ENCODE data around the gene DNASE1L1.
"Not testable (repeated sequence)": the region's sequence is repeated elsewhere in the genome, so short reads cannot be mapped to it uniquely, and the experiment has no call there.

DNASE1L1 gene

DNA sequence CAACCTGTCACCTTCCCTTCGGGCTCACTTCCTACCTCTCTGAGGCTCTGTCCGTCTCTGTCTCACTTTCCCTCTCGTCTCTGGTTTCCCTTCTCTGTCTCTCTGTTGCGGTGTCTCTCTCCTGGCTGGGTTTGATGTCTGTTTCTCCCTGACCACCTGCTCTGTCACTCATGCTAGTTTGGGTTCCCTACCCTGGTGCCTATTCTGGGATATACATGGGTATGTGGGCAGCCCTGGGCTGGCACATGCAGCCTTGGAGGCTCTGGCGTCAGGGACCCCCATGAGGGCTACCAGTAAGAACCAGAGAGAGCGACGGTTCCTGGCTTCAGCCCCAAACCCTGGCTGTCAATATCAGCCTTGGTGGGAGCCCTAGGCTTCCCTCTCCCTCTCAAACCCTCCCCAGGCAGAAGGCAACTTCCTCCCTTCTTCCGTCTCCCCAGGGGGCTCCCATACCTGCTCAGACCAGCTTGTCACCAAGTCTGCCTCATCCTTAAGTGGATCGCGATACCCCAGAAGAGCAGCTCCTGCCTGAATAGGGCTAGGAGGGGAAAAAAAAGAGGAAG is 314 bp downstream of the DNASE1L1 start:
- DNase-seq, result no peak

DNA sequence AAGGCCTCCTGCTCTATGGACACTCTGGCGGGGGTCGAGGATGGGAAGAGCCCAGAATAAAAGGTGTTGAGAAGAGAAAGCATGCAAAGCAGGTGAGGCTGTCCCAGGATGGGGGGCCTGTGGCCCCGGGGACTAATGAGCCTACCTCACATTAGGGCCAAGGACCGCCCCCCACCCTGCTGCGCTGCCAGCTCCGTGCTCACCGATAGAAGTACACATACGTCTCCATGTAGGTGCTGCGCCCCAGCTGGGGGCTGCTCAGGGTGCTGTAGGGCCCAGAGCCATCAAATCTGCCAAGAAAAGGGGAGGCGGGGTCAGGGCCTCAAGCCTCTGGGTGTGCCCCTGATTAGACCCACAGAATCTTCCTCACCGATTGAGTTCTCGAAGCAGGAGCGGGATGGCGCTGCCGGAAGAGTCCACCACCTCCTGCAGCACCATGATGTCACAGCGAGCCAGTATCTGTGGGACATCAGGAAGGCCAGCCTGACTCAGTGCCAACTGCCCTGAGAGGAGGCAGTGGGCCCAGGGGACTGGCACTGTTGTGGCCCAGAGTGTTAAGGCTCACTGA is 4.3 kb downstream of the DNASE1L1 start:
- DNase-seq, result no peak

DNA sequence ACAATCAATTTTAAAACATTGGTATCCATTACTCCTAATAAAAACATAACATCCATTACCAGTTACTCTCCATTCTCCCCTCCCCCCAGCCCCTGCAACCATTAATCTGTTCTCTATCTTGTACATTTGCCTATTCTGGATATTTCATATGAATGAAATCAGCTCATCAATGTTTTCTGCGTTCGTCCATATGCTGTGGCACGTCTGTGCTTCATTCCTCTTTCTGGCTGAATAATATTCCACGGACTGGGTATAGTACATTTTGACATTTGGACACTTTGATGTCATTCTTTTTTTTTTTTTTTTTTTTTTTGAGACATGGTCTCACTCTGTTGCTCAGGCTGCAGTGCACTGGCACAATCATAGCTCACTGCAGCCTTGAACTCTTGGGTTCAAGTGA is 5.2 kb downstream of the DNASE1L1 start:
- DNase-seq, result no peak

DNA sequence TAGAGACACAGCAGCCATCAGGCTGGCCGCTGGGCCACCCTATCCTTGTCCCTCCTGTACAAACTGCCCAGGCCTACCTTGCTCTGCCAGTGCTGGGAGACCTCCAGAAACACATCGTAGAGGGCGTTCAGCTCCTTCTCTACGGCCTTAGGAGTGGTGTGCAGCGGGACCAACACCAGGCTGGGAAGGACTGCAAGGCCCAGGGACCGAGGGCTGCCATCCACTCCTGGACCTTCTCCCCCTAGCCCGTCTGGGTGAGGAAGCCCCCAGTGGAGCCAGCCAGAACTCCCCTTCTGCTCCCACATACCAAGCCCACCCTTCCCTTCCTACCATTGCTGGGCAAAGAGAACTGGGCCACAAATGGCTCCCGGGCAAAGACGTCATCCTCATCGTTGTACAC is 5.9 kb downstream of the DNASE1L1 start:
- no peak for DNase-seq

DNA sequence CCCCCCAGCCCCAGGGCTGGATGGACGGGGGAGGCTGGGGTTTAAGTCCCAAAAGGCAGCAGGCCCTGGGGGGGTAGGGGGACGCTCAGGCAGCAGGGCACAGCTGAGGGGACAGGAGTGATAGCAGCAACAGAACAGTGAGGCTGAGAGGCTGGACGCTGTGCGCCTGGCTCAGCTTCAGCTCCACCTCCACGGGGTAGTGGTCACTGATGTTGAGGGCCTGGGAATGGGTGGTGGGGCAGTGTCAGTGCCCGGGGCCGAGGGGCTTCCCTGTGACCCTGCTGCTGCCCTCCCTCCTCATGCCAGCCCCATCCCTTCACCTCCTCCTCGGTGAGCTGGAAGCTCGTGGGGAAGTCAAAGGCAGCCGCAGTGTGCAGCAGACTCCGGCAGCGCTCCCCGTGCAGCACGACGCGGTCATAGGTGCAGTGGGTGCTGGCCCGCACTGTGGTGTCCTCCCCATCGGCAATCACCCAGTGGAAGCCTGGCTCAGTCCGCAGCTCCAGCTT is 6.4 kb downstream of the DNASE1L1 start:
- DNase-seq, result no peak

DNA sequence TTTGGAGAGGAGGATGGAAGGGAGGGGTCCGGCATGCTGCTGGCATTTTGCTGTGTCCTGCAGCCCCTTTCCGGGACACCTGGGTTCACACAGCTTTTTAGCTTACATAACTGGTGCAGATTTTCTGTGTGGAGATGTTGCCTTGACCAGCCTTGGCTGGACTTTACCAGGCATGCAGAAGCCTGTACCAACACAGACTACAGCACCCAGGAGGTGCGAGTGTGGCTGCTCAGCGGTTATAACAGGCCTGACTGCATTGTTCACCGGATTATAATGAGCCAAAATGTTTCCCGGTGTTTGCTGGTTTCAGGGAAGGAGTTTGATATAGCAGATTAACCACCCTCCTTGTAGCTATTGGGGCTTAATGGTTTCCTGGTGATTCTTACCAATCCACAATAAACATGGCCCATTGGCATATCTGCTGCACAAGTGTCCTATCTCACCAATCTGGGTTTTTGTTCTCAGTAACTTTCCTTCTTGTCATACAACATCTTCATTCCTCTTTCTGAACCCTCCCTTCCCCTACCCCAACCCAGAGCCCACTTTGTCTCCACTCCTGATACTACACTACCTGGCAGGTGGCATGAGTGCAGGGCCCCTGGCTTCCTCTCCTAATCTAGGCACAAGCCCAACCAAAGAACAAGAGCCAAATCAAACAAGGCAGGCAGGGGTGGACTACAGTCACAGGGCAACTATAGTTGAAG is 7.0 kb downstream of the DNASE1L1 start:
- DNase-seq, result no peak

DNA sequence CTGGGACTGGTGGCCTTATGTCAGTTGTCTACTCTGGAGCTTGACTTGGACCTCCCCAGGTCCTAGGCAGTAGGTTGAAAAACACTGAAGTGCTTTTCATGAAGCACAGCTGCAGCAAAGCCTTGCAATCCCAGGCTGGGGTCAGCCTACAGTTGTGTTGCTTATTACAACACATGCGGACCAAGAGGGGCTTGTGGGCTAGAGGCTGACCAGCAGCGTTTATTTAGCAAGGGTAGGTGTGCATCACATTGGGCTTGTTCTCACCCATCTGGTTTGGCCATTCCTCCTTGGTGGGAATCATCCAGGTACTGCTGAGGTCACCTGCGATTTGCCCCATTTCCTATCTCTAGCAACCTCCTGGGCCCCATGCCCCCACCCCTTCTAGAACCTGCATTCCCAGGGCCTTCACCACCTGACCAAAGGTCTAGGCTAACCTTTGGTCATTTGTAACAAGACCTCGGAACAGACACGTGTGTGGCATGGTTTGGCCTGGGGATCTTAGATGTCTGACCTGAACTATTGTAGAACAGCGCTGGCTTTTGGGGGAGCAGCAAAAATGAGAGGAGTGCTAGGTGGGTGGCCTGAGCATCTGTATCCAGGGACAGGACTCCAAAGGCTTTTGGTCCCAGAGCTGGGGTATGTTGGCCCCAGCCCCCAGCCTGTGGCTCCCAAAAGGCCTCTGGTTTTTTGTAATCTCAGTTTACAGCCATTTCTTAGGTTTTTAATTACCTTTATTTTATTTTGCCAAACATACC is 7.8 kb downstream of the DNASE1L1 start:
- DNase-seq, result no peak

DNA sequence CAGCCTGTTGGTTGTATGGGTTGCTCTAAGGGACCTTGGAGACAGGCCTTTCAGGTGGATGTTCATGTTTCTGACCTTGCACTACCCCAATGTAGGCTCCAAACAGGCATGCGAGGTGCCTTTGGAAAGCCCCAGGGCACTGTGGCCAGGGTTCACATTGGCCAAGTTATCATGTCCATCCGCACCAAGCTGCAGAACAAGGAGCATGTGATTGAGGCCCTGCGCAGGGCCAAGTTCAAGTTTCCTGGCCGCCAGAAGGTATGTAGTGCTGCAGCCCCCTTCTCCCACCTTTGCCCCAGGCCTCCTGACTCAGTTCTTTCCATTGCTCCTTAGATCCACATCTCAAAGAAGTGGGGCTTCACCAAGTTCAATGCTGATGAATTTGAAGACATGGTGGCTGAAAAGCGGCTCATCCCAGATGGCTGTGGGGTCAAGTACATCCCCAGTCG is 8.7 kb downstream of the DNASE1L1 start:
- DNase-seq, result not testable (repeated sequence)

DNA sequence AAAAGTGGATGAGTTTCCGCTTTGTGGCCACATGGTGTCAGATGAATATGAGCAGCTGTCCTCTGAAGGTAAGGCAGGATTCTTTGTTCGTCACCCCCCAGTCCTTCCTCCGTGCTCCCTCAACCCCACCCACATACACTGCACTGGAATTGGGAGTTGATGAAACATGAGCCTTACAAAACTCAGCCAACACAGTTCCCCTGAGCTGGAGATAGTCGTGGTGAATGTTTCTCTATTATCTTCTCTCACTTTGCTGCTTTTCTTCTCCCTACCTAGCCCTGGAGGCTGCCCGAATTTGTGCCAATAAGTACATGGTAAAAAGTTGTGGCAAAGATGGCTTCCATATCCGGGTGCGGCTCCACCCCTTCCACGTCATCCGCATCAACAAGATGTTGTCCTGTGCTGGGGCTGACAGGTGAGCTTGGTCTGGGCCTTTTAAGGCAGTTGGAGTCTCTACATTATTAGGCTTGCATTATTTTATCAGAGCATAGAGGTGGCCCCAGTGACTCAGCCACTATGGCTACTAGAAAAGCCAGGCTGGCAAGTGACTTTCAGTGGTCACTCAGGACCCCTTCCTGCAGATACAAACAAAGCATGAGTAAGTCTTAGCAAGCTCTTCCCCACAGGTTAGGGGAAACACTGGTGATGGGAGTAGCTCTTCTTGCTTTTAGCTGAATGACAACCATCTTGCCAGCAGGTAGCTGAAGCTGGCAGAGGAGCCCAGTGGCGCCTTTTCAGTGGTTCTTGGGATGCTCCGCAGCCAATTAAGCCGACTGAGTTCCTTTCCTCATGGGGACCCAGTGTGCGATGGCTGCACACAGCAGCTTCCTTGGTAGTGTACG is 9.3 kb downstream of the DNASE1L1 start:
- DNase-seq, result no peak

DNA sequence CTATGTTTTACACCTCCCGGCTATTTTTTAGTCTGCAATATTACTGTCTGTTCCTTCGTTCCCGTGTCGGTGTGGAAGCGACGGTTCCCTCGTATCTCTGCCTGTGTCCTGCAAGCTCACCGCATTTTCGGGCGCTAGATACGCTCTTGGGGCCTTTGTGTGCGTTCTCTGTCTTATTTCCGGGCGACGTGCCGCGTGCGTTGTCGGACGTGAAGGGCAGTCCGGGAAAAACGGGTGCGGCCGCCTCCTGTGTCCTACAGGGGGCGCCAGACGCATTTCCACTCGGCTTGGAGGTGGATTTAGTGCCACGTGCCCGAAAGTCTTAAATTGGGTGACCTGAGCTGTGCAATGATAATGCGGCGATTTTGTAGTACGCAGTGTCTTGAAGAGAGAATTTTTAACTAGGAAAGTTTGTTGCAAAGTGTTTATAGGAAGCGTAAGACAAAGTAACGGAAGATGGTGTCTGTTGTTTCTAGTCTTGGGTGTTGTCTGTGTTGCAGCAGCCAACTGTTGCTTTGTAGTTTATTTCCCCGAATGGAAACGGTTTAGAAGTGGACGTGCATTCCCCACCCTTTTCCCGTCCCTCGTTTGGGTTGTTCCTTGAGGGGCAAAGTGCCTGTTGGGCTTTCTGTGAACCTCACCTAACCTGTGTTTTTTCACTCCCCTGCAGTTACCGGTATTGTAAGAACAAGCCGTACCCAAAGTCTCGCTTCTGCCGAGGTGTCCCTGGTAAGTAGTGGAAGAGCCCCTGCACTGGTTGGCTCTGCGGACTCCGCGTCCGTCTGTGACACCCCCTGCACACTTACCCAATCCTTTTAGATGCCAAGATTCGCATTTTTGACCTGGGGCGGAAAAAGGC is 10.2 kb downstream of the DNASE1L1 start:
- DNase-seq, result peak; percentile 63

DNA sequence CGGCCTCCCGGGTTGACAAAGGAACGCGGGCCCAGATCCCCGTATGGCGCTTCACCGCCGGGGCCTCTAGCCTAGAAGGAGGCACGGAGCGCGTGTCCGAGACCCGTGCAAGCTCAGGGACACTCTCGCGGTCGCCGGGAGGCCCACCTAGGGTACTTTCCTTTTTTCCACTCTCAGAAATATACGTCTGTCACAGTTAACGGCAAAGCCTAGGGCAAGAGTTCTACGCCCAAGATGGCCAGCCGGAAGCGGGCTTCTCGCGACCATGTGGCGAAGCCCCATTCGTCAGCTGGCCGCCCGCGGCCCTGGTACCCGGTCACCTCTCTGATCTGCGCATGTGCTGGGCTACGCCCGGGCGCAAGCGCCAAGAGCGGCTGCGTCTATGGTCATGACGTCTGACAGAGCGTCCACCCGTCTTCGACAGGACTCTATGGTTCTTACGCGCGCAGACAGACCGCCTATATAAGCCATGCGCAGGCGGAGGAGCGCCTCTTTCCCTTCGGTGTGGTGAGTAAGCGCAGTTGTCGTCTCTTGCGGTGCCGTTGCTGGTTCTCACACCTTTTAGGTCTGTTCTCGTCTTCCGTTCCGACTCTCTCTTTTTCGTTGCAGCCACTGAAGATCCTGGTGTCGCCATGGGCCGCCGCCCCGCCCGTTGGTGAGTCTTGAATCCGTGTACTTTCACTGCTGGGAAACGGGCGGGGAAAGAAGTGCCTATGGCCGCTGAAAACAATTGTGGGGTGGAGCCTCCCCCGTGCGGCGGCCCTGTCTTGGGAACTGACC is 11.0 kb downstream of the DNASE1L1 start, which contains the start of gene RPL10:
TSS of gene RPL10 (plus strand) at position 490 of the 780 bp plus-strand sequence. CDS start at position 633, 143 bp downstream.
- peak; percentile 84 for DNase-seq

DNA sequence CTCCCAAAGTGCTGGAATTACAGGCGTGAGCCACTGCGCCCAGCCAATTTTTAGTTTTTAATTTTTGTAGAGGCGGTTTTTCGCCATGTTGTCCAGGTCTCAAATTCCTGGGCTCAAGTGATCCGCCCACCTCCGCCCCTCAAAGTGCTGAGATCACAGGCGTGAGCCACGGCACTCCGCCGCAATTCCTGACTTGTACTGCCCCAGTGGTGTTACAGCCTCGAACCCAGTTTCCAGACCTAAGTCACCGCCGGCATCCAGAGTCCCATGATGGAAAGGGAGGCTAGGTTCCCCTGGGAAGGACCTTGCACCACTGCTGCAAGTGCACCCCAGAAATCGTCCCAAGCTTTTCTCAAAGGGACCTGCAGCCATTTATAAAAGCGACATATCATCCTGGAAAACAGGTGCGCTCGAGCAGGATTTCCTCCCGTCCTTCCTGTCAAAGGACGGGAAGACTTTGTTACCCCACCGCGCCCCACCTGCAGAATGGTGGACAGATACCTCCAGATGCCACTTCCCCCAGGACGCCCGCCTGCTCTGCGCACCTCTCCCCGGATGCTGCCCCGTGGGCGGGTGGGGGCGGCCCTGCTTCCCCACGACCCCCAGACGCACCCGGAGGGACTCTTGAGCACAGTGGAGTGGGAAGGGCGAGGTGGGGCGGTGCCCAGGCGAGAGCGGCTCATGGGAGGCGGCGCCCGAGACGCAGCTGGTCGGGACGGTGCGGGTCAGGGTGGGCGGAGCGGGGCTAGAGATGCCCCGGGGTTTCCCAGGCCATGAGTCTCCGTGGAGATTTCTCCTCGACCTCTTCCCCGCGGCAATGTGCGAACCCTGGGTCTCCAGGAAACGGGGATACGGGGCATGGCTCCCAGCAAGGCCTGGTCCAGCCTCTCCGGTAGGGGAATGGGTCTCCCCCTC is 11.8 kb downstream of the DNASE1L1 start:
- DNase-seq, result peak; percentile 67

DNA sequence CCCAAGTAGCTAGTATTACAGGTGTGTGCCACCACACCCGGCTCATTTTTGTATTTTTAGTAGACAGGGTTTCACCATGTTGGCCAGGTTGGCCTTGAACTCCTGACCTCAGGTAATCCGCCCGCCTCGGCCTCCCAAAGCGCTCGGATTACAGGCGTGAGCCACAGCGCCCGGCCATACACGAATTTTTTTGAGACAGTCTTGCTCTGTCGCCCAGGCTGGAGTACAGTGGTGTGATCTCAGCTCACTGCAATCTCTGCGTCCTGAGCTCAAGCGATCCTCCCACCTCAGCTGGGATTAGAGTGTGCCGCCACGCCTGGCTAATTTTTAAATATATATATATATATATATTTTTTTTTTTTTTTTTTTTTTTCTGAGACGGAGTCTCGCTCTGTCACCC is 12.7 kb downstream of the DNASE1L1 start:
- DNase-seq, result not testable (repeated sequence)

DNA sequence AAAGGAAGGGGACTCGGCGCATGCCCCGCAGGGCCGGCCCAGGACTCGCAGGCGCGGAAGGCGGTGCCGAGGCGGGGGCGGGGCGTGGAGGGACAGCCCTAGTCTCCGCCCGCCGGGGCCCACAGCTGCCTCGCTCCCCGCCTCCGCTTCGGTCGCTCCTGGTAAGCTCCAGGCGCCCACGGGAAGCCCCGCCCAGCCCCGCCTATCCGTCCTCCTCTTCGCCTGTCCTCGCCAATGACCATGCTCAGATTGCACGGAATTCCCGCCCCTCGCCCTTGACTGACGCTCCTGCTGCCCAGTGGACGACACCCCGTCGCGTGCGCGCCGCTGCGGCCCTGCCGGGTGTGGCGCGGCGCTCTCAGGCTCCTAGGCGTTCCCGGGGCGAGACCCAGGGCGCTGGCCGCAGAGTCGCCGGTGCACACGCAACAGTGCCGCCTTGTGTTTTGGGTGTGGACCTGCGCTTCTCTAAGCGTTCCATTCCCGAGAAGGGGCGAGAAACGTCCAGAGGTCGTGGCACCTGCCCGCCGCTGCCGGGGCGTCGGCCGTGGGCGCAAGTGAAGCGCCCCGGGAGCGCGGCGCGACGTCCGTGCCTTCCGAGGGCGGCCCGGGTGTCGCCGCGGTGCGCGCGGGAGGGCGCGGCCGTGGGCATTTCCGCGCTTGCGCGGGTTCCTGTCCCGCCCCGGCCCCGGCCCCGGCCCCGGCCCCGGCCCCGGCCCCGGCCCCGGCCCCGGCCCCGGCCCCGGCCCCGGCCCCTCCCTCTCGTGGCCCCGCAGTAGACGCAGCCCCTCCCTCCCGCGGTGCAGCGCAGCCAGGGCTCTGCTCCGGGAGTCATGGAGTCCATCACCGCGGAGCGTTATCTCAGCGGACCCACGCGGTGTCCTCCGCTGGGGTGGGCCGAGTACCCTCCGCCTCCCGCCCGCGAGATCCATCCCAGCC is 19.0 kb downstream of the DNASE1L1 start:
- DNase-seq, result not testable (repeated sequence)

DNA sequence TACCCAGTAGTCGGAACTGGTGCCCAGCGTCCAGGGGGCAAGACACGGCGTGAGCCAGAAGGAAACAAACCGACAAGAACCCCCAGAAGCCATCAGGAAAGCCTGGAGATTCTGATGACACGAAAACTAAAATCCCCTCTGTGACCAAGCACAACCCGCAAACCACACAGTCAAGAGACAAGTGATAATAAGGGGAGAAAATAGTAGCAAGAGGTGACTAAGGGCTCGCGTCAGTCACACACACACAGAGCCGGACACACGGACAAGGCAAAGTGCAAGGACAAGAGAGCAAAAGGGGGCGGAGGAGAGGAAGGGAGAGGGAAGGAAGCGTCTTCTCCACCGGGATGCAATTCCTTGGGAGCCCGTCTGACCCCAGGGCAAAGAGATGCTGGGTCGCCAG is 20.4 kb downstream of the DNASE1L1 start:
- not testable (repeated sequence) for DNase-seq

DNA sequence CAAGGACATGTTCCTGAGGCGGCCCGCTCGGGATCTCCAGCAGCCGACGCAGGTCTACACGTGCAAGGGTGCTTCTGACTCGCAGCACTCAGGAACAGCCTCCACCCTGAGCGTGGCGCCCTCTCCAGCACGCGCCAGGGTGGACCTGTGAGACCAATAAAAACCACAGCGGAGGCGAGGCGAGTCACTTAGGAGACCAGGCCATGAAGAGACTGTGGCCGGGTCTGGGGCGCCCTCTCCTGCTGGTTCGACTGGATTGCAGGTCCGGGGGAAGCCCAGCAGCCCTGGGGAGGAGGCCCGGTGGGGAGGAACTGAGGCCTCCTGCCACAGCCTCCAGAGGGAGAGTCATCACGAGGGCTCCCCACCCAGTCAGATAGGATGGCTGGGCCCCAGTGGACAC is 21.0 kb downstream of the DNASE1L1 start:
- DNase-seq, result not testable (repeated sequence)

DNA sequence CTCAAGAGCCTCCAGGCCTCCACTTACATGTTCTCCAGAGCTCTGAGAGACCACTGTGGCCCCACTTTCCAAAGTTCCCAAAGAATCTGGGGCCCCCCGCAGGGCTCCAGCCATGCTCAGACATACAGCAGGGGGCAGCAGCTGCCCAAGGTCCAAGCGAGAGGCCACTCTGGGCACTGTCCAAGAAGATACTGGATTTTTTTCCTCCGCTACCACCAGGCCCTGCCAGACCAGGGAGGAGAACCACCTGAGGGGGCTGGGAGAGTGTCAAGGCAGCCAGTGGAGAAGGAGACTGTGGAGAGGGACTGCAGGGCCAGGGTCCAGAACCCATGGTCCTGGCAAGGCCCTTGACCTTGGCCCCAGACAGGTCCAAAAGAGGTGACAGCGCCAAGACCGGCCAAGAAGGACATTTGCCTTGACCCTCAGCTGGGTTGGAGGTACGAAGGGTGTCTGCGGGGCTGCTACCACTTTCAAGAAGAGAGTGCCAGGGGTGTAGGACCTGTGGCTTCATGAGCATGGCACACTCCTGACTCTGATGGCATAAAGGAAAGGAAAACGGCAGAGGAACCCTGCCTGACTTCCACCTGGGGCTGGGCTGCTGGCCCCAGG is 24.7 kb downstream of the DNASE1L1 start:
- no peak for DNase-seq
